ENCODE results near the gene ETV7. TPM values are rescaled to one million over a fixed set of nuclear protein-coding genes. Genes with fewer than 3 reads are reported as not detected.
A peak's percentile ranks its signal among the peaks of the same experiment; 100 is the strongest.

The ETV7 gene
- total RNA-seq, 1 experiment from 2014 or later: 0.99 TPM

- no peak for DNase-seq (ENCODE audit: low spot score)
These were observed 3.4 kb downstream of the ETV7 start for GRCh38 chr6:36384095-36384494.

GRCh38 chr6:36383606-36384005, 3.9 kb downstream of the ETV7 start:
- no peak for DNase-seq (ENCODE audit: low spot score)

- no peak for DNase-seq (ENCODE audit: low spot score)
These were observed 4.5 kb downstream of the ETV7 start for GRCh38 chr6:36382976-36383375.

GRCh38 chr6:36381502-36382389, 5.7 kb downstream of the ETV7 start:
- no peak for DNase-seq (ENCODE audit: low spot score)

DNA sequence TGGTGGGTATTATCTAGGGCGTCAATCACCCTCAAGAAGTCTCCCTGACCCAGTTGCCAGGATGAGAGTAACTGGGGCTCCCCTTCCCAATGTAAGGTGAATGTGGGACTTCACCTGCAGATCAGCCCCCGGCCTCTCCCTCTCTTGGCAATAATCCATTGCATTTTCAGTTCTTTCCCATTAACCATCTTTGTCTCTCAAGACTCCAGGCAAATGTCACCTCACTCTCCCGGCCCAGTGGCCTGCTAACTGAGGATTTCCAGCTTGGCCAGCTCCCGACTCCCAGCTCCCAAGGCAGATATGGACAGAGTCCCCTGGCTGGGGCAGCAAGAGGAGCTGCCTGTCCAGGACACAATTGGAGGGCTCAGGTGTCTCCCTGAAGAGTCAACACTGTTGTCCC, 7.3 kb downstream of the ETV7 start:
- DNase-seq (ENCODE audit: low spot score): no peak

DNA sequence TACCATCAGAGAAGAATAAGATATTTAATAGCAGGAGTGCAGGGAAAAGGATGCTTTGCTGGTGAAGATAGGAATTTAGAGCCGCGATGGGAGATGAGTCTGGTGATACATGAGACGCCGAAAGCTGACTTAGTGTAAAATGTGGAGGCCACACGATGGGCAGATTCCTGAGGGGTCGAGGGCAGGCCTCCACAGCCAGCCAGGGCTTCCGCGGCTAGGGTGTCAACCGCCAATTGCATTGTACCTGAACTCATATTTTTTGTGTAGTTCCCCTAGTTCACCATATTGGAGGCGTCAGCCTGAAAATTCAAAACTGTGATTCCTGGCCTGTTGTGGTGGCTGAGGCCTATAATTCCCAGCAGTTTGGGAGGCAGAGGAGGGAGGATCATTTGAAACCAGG, 8.5 kb downstream of the ETV7 start:
- DNase-seq (ENCODE audit: low spot score): no peak

DNA sequence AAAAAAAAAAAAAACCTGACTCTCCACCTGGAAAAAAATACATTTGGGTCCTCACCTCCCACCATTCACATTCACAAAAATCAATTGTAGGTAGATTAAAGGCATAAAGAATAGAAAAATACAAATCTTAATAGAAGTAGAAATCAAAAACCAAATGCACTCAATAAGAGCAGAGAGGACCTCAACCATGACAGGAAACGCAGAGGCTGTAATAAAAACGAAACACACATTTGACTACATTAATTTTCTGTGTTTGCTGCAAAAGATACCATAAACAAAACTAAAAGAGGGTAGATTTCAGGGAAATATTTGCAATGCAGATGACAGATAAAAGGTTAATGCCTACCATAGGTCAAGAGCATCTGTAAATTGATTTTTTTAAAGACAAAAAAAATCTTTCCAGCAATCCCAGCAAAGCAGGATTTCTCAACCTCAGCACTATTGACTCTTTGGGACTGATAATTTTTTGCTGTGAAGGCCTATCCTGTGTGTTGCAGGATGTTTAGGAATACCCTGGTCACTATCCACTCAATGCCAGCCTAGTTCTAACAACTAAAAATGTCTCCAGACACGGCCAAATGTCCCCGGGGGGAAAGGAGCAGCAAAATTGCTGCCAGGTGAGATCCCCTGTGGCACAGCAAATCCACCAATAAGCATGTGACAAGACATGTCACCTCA, 9.1 kb downstream of the ETV7 start:
- no peak for DNase-seq (ENCODE audit: low spot score)

DNA sequence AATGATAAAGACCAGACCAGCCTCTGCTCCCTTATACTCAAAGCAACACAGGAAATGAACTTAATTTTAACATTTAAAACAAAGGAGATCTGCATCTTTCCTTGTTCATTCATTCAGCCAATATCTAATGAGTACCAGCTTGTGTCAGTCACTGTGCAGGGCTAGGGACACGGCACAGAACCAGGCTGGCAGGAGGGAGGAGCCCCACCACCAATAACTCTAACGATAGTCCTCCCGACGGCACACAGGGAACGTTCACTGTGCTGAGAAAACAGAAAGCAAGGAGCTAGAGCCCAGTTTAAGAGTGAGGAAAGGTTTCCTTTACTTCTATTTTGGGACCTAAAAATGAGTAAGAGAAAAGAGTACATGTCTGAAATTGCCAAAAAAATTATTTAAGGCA, 9.9 kb downstream of the ETV7 start:
- DNase-seq (ENCODE audit: low spot score): no peak

DNA sequence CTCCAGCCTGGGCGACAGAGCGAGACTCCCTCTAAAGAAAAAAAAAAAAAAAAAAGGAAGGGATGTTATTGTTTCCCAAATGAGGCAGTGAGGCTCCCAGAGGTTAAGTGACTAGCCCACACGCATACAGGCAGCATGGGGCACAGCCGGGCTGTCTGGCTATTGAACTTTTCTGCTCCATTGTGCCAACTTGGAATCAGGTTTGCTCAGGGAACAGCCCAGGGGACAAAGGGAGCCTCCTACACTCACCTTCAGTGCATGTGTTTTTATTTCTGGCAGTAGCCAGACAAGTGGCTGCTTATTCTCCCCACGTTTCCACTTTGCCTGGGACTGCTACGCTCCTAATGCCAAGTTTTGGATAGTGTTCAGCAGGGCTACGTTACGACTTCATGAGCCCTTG, 10.7 kb downstream of the ETV7 start:
- DNase-seq (ENCODE audit: low spot score): no peak

GRCh38 chr6:36376183-36376582, 11.3 kb downstream of the ETV7 start:
- no peak for DNase-seq (ENCODE audit: low spot score)

GRCh38 chr6:36375644-36376155, 11.8 kb downstream of the ETV7 start:
- DNase-seq (ENCODE audit: low spot score): no peak

- no peak for DNase-seq (ENCODE audit: low spot score)
These were observed 12.5 kb downstream of the ETV7 start for GRCh38 chr6:36374972-36375371.

- DNase-seq (ENCODE audit: low spot score): no peak
These were observed 13.3 kb downstream of the ETV7 start for GRCh38 chr6:36374194-36374593.

DNA sequence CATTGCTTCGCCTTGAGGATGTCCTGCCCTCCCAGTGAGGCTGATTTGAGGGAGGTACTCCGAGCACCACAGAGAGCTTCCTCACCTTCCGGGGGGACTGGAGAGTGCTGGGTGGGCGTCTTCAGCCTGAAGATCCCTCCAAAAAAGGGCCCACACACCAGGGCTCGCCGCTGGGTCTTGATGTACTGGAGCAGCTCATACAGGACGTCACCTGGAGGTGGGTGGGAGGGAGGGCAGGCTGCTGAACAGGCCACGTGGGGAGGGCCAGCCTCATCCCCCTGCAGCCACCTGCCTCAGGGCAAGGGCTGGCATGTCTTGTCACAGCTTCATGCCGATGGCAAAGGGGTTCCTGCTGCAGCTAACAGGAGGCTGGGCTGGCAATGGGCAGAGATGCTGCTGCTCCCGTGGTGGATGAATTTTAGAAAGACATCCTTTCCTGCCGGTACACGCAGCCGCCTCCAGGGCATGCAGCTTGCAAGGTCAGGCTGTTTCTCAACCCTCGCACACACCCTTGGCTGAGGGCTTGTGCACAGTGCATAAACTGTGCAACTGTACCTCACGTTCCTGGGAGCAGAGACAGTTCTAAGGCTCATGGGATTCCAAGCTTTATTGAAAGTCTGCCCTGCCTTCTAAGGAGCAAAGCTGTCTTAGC, 14.0 kb downstream of the ETV7 start:
- DNase-seq (ENCODE audit: low spot score): no peak

GRCh38 chr6:36372088-36372487, 15.4 kb downstream of the ETV7 start:
- DNase-seq (ENCODE audit: low spot score): no peak

DNA sequence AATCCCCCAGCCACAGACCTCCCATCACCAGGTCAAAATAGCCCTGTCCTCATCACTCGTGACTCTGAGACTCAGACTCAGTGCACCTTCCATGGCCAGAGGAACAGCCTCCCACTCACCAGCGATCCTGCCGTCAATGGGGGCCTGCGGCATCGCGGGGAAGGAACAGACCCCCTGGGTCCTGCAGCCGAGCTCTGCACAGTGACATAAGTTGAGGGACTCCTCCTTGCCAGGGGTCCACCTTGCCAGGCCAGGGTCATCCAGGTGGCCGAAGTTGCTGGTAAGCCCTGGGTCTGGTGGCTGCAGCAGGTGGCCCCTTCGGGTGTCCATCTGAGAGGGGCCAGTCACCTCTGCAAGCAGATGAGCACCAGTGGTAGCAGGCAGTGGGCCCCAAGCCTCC, 16.3 kb downstream of the ETV7 start:
- DNase-seq (ENCODE audit: low spot score): no peak

- DNase-seq (ENCODE audit: low spot score): no peak
These were observed 16.8 kb downstream of the ETV7 start for GRCh38 chr6:36370638-36371037.

DNA sequence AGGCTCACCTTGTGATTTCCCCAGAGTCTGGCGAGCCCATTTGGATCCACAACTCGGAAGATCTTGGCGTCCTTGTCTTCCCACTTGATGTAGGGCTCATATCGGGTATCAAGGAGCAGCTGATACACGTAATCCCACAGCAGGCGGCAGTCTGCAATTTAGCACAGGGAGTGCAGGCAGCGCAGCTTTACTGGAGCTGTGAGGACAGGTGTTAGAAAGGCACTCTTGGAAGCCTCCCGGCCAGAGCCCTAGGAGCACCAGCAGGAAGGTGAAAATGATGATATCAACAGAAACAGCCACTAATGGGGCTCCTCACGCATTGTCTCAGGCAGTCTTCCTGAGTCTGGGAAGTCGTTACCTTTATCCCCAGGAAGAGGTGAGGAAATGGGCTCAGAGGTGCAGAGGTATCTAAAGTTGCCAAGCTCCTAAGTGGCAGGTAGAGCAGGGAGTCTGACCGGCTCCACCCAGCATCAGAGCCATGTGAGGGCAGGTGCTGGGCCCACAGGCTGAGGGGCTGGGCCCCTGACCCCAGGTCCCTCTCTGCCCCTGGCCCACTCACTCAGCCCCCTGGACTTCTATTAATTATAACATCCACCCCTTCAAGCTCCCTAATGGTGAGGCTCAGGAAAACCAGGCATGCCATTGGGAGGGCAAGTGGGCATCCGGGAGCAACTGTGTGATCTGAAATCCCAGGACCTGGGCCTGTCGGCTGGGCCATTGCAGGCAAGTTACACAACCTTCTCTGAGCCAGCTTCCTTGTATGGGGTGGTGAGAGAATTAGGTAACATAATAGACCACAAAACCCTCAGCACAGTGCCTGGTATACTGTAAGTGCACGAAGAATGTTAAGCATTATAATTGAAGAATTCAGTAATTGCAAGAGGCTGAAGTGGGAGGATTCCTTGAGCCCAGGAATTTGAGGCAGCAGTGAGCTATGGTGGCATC, 18.3 kb downstream of the ETV7 start:
- peak; percentile 85 for DNase-seq (ENCODE audit: low spot score)

DNA sequence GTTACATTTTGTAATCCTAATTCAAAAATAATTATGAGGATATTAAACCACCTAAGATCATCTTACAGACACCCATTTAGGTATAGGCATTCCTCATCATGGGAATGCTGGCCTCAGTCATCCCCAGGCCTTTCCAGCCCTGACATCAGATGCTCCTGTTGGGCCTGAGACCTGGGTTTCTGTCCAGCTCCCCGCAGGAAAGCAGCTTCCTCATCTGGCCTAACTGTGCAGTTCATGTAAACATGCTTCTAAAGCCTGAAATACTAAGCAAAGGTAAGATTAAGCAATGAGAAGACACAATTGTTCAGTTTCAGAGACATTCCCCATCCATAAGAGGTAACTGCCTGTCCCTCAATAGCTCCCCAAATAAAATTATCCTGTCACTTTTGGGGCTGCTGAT, 19.0 kb downstream of the ETV7 start:
- DNase-seq (ENCODE audit: low spot score): no peak

- DNase-seq (ENCODE audit: low spot score): no peak
These were observed 19.7 kb downstream of the ETV7 start for GRCh38 chr6:36367743-36368142.
